ENCODE data around the gene TRIM72. TPM values are rescaled to one million over a fixed set of nuclear protein-coding genes. Genes with fewer than 3 reads are reported as not detected.

The TRIM72 gene
- total RNA-seq, 1 experiment from 2014 or later: 1.2 TPM

GRCh38 chr16:31223044-31223443 lies 9.1 kb downstream of the TRIM72 start:
- no peaks in the 10 kb centered on the region for H3K4me1 Mint-ChIP-seq

More at GRCh38 chr16:31223044-31223443, 9.1 kb downstream of the TRIM72 start:
- no peak overlapping the region for H4K91ac ChIP-seq (ENCODE audit: insufficient read length, low read depth, low read length)
- no peak overlapping the region for H2BK120ac ChIP-seq (ENCODE audit: low read depth, low read length, poor library complexity, severe bottlenecking)
- no peaks in the 10 kb centered on the region for H3K9me3 Mint-ChIP-seq
- no peak overlapping the region for H3K27ac ChIP-seq (ENCODE audit: insufficient read length, low read depth, low read length)
- DNase-seq: no peak
- no peak overlapping the region for H2AK5ac ChIP-seq (ENCODE audit: insufficient read length, low read length)
- no peak overlapping the region for H3K9ac ChIP-seq (ENCODE audit: extremely low read depth, insufficient read length, low read length)
- H3K4me2 ChIP-seq (ENCODE audit: insufficient read depth, insufficient read length, low read length): no peak overlapping the region
- no peak overlapping the region for H2BK15ac ChIP-seq (ENCODE audit: low read depth, low read length)
- H2BK20ac ChIP-seq (ENCODE audit: low read depth, low read length, poor library complexity, severe bottlenecking): no peak overlapping the region
- H3K27me3 ChIP-seq (ENCODE audit: insufficient read depth, low read length): no peaks in the 10 kb centered on the region
- no peak overlapping the region for H3K4ac ChIP-seq (ENCODE audit: low read depth, low read length)
- no peak overlapping the region for H4K5ac ChIP-seq (ENCODE audit: insufficient read length, low read depth, low read length)
- no peaks in the 10 kb centered on the region for H3K4me1 ChIP-seq (ENCODE audit: insufficient read depth, low read length)
- no peak overlapping the region for H2AFZ ChIP-seq (ENCODE audit: low read length)
- no peaks in the 10 kb centered on the region for H3K79me2 ChIP-seq (ENCODE audit: insufficient read depth, low read length)
- TF ChIP-seq CTCF (conservative IDR thresholded peaks at IDR 0.05): no peak
- H3K14ac ChIP-seq (ENCODE audit: insufficient read depth, low read length): no peak overlapping the region
- no peak overlapping the region for H3K27ac Mint-ChIP-seq
- no peak overlapping the region for H3T11ph ChIP-seq (ENCODE audit: low read length)
- H3K27me3 Mint-ChIP-seq (ENCODE audit: low read depth): peaks cover 23% of the 10 kb centered on the region
- H3K4me3 Mint-ChIP-seq: no peak overlapping the region
- H2BK12ac ChIP-seq (ENCODE audit: insufficient read length, low read depth, low read length): no peak overlapping the region
- no peak overlapping the region for H4K8ac ChIP-seq (replicated peaks; ENCODE audit: insufficient read length, low read depth, low read length)
- no peaks in the 10 kb centered on the region for H4K20me1 ChIP-seq (ENCODE audit: control insufficient read depth, insufficient read depth, insufficient read length)
- no peaks in the 10 kb centered on the region for H3K9me3 ChIP-seq (ENCODE audit: control insufficient read depth, low read depth, low read length)
- no peak overlapping the region for H2BK5ac ChIP-seq (ENCODE audit: insufficient read length, low read length)
- no peaks in the 10 kb centered on the region for H3K23me2 ChIP-seq (ENCODE audit: insufficient read length, low read depth, low read length, poor library complexity, severe bottlenecking)
- H3K36me3 Mint-ChIP-seq (ENCODE audit: insufficient read depth in 1 of 3, low read depth in 3 of 3): no peaks in the 10 kb centered on the region
- no CpG with 5 or more reads among the region's 5 CpGs for WGBS (ENCODE audit: extremely low coverage, insufficient read length, low lambda C conversion rate)
- no peak overlapping the region for H3K56ac ChIP-seq (ENCODE audit: insufficient read length, low read depth, low read length)
- no peaks in the 10 kb centered on the region for H3K79me1 ChIP-seq (ENCODE audit: insufficient read depth, low read depth, low read length, poor library complexity, severe bottlenecking)
- no peak overlapping the region for H3K23ac ChIP-seq (ENCODE audit: insufficient read length, low read depth, low read length)
- H3K18ac ChIP-seq (ENCODE audit: insufficient read length, low read depth, low read length): no peak overlapping the region
